ENCODE data around the gene CCDC9.

Gene CCDC9

DNA sequence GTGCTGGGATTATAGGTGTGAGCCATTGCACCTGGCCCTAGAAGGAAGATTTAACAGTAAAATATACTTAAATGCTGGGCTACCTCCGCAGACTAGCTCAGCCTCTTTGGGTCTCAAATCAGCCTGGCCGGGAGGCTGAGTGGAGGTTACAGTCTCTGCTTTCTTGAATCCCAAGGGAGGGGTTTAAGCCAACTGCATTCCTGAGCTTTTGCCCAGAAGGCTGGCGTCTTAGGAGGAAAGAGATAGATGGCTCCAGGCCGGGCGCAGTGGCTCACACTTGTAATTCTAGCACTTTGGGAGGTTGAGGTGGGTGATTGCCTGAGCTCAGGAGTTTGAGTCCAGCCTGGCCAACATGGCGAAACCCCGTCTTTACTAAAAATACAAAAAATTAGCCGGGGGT is 52.7 kb downstream of the CCDC9 start:
- Histone ChIP-seq H3K27me3 (ENCODE audit: low read depth, low read length) (peaks cover 12% of the 10 kb centered on the region; the same call in 1 of the 2 replicates), H3K9me3 (ENCODE audit: insufficient read depth, low read length) (no peaks in the 10 kb centered on the region), H3K4me1 (ENCODE audit: low read length) (peaks cover 7% of the 10 kb centered on the region; the same call in 1 of the 2 replicates), H3K4me2 (ENCODE audit: low read length) (no peak overlapping the region), H3K79me2 (ENCODE audit: low read length) (no peaks in the 10 kb centered on the region), H2AFZ (ENCODE audit: low read depth, low read length) (no peak overlapping the region), H3K27ac (ENCODE audit: low read length) (no peak overlapping the region), H4K20me1 (ENCODE audit: insufficient read depth, low read length) (no peaks in the 10 kb centered on the region), H3K36me3 (replicated peaks; ENCODE audit: low read depth, low read length) (no peaks in the 10 kb centered on the region), H3K9ac (ENCODE audit: low read length) (no peak overlapping the region), H3K4me3 (ENCODE audit: low read length) (no peak overlapping the region)
- TF ChIP-seq EZH2phosphoT487 (IDR thresholded peaks at IDR 0.05; ENCODE audit: low read depth), result no peak
- TF ChIP-seq CTCF (IDR thresholded peaks at IDR 0.05; ENCODE audit: low read depth, low read length), result no peak

- Histone ChIP-seq H3K4me2 (ENCODE audit: low read length) (no peak within 1 kb of the TSS), H3K9ac (ENCODE audit: low read length) (no peak within 1 kb of the TSS), H2AFZ (ENCODE audit: low read depth, low read length) (0 out of 2 replicates have a peak within 1 kb of the TSS, but pooled peaks have one; percentile 41)
Observed at GRCh38 chr19:47309608-47310007, 53.3 kb downstream of the CCDC9 start, which contains the start of gene C5AR1. TSS of gene C5AR1 (plus strand) at chr19:47309861. CDS start at chr19:47309896, 35 bp downstream.

GRCh38 chr19:47310323-47310722 is 54.0 kb downstream of the CCDC9 start:
- peaks cover 3% of the 10 kb centered on the region; the same call in 1 of the 2 replicates for H3K4me1 ChIP-seq (ENCODE audit: low read length)
- no peak overlapping the region for H3K4me3 ChIP-seq (ENCODE audit: low read length)
- no peaks in the 10 kb centered on the region for H3K9me3 ChIP-seq (ENCODE audit: insufficient read depth, low read length)
- H3K36me3 ChIP-seq (replicated peaks; ENCODE audit: low read depth, low read length), result no peaks in the 10 kb centered on the region
- no peak for TF ChIP-seq CTCF (IDR thresholded peaks at IDR 0.05; ENCODE audit: low read depth, low read length)
- no peak for TF ChIP-seq EZH2phosphoT487 (IDR thresholded peaks at IDR 0.05; ENCODE audit: low read depth)
- H4K20me1 ChIP-seq (ENCODE audit: insufficient read depth, low read length), result no peaks in the 10 kb centered on the region
- H3K4me2 ChIP-seq (ENCODE audit: low read length), result no peak overlapping the region
- no peak overlapping the region for H3K27ac ChIP-seq (ENCODE audit: low read length)
- H2AFZ ChIP-seq (ENCODE audit: low read depth, low read length), result no peak overlapping the region
- H3K79me2 ChIP-seq (ENCODE audit: low read length), result no peaks in the 10 kb centered on the region
- peaks cover 15% of the 10 kb centered on the region; the same call in 1 of the 2 replicates for H3K27me3 ChIP-seq (ENCODE audit: low read depth, low read length)
- no peak overlapping the region for H3K9ac ChIP-seq (ENCODE audit: low read length)

More at GRCh38 chr19:47309608-47310007, 53.3 kb downstream of the CCDC9 start, which contains the start of gene C5AR1:
- Histone ChIP-seq H3K36me3 (replicated peaks; ENCODE audit: low read depth, low read length) (no peaks in the 10 kb centered on the region), H3K27me3 (ENCODE audit: low read depth, low read length) (peaks cover 12% of the 10 kb centered on the region; the same call in 1 of the 2 replicates), H3K79me2 (ENCODE audit: low read length) (no peaks in the 10 kb centered on the region), H3K4me1 (ENCODE audit: low read length) (peaks cover 7% of the 10 kb centered on the region; the same call in 1 of the 2 replicates), H3K9me3 (ENCODE audit: insufficient read depth, low read length) (no peaks in the 10 kb centered on the region), H3K4me3 (ENCODE audit: low read length) (no peak within 1 kb of the TSS), H3K27ac (ENCODE audit: low read length) (no peak within 1 kb of the TSS), H4K20me1 (ENCODE audit: insufficient read depth, low read length) (no peaks in the 10 kb centered on the region)
- no peak for TF ChIP-seq CTCF (IDR thresholded peaks at IDR 0.05; ENCODE audit: low read depth, low read length)
- TF ChIP-seq EZH2phosphoT487 (IDR thresholded peaks at IDR 0.05; ENCODE audit: low read depth), result no peak

DNA sequence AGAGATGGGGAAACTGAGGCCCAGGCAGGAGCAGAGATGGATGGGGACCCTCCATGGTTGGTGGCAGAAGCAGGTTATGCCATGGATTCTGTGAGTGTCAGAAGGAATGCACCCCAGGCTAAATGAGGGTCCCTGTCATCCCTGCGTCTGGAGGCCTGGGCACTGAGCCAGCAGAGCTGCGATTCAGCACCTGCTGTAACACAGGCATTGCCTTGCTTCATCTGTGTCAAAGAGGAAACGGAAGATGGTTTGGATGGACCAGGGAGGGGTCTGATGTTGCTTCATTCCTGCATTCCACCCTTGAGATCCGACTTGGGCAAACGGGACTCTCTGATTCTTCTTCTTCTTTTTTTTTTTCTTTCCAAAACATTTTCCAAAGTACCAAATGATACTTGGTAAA is 54.5 kb downstream of the CCDC9 start:
- no peaks in the 10 kb centered on the region for H3K79me2 ChIP-seq (ENCODE audit: low read length)
- no peak overlapping the region for H3K9ac ChIP-seq (ENCODE audit: low read length)
- no peaks in the 10 kb centered on the region for H4K20me1 ChIP-seq (ENCODE audit: insufficient read depth, low read length)
- no peak overlapping the region for H3K4me3 ChIP-seq (ENCODE audit: low read length)
- no peaks in the 10 kb centered on the region for H3K36me3 ChIP-seq (replicated peaks; ENCODE audit: low read depth, low read length)
- no peak for TF ChIP-seq CTCF (IDR thresholded peaks at IDR 0.05; ENCODE audit: low read depth, low read length)
- no peak for TF ChIP-seq EZH2phosphoT487 (IDR thresholded peaks at IDR 0.05; ENCODE audit: low read depth)
- H3K9me3 ChIP-seq (ENCODE audit: insufficient read depth, low read length), result no peaks in the 10 kb centered on the region
- H3K27ac ChIP-seq (ENCODE audit: low read length), result no peak overlapping the region
- H3K4me2 ChIP-seq (ENCODE audit: low read length), result no peak overlapping the region
- H3K4me1 ChIP-seq (ENCODE audit: low read length), result no peaks in the 10 kb centered on the region
- H2AFZ ChIP-seq (ENCODE audit: low read depth, low read length), result no peak overlapping the region
- peaks cover 15% of the 10 kb centered on the region; the same call in 1 of the 2 replicates for H3K27me3 ChIP-seq (ENCODE audit: low read depth, low read length)

Measured in OCI-LY3 (cell line).